ENCODE measurements around the gene PKD1.
"Not testable (repeated sequence)": the region's sequence is repeated elsewhere in the genome, so short reads cannot be mapped to it uniquely, and the experiment has no call there.

DNA sequence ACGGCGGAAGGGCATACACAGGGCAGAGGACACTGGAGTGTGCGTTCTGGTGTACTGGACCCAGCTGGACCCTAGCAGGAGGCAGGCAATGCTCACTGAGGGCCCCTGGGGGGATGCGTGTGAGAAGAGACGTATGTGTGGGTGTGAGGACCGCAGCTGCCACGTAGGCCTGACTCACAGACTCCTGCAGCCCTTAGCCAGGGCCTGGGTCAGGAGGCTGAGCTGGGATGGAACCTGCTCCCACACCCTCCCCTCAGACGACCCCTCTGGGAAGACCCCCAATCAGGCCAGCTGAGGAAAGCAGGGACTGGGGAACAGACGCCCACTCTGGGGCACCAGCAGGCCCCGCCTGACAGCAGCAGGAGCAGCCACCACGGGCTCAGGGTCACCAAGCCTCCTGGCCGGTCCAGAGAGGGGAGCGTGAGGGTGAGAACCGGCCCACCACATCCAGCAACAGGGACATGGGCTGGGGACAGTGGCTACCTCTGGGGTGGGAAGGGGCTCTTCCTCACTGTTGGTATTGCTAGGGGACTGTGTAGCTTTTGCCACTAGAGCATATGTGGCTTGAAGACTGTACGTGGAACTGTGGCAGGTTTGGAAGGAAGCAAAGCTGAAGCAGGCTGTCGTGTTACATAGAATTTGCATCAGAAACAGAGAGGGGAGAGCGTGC lies 28.4 kb downstream of the PKD1 start:
- not testable (repeated sequence) for TF ChIP-seq POLR2A, POLR2AphosphoS5 (IDR thresholded peaks at IDR 0.05; ENCODE audit: low read depth, low read length)

All from GM12892 (cell line).